ENCODE measurements around the gene RPL36AL.

- TF ChIP-seq CTCF (IDR thresholded peaks at IDR 0.05) (no peak), POLR2A (IDR thresholded peaks at IDR 0.05) (no peak)
Observed at GRCh38 chr14:49619730-49620129, 696 bp downstream of the RPL36AL start.

Measured in esophagus squamous epithelium (tissue), 4 donors.